PFSK-1 (cell line): Measurements from ENCODE around the gene LILRB3.

Experiments
- FOXP2 ChIP-seq: optimal IDR thresholded peaks from 2 replicates; pipeline ENCODE3; 2011; ENCODE audit warnings: borderline replicate concordance, control low read depth, inconsistent platforms; ENCODE audit not compliant: insufficient read depth; ENCODE audit errors: extremely low read length, extremely low read depth
- POLR2AphosphoS5 ChIP-seq: IDR thresholded peaks from 2 replicates; pipeline ENCODE4 v1.6.1; 2012; ENCODE audit warnings: low read depth, mild to moderate bottlenecking, control low read depth, low read length, moderate library complexity
- SIN3A ChIP-seq: IDR thresholded peaks from 2 replicates; pipeline ENCODE4 v1.6.1; 2012; ENCODE audit warnings: mild to moderate bottlenecking, low read length, moderate library complexity, borderline replicate concordance; ENCODE audit not compliant: insufficient read depth
- TAF1 ChIP-seq: IDR thresholded peaks from 2 replicates; pipeline ENCODE4 v1.6.1; 2012; ENCODE audit warnings: low read length, control low read depth, borderline replicate concordance; ENCODE audit not compliant: insufficient read depth
- TF ChIP-seq, protein P1 (sequence below), 2 experiments: IDR thresholded peaks; 2 replicates each; pipeline versions ENCODE4 v1.6.1 to v1.8.0; 2011 to 2012; ENCODE audit warnings: low read depth in 2 of 2, low read length in 2 of 2, control low read depth in 1 of 2, inconsistent platforms in 1 of 2, mild to moderate bottlenecking in 1 of 2, moderate library complexity in 1 of 2; ENCODE audit not compliant: insufficient read depth in 1 of 2

The LILRB3 gene

DNA sequence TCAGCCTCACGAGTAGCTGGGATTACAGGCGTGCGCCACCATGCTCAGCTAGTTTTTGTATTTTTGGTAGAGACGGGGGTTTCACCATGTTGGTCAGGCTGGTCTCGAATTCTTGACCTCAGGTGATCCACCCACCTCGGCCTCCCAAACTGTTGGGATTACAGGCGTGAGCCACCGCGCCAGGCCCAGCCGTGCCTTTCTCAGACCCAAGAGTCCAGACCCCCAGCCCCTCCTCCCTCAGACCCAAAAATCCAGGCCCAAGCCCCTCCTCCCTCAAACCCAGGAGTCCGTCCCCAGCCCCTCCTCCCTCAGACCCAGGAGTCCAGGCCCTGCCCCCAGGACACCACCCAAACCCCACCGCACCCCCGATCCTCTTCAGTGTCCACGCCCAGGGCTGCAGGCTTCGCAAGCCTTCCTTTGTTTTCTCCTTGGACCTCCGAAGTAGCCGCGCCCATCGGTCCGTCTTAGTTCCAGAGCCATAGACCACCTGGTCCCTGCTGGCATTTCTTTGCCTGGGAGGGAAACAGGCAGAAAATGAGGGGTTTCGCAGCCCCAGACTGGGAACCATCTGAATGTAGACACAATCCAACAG is 53.6 kb downstream of the LILRB3 start:
- no peak for TF ChIP-seq SIN3A
- TF ChIP-seq FOXP2: no peak
- TF ChIP-seq POLR2AphosphoS5: no peak
- TF ChIP-seq, protein P1, sequence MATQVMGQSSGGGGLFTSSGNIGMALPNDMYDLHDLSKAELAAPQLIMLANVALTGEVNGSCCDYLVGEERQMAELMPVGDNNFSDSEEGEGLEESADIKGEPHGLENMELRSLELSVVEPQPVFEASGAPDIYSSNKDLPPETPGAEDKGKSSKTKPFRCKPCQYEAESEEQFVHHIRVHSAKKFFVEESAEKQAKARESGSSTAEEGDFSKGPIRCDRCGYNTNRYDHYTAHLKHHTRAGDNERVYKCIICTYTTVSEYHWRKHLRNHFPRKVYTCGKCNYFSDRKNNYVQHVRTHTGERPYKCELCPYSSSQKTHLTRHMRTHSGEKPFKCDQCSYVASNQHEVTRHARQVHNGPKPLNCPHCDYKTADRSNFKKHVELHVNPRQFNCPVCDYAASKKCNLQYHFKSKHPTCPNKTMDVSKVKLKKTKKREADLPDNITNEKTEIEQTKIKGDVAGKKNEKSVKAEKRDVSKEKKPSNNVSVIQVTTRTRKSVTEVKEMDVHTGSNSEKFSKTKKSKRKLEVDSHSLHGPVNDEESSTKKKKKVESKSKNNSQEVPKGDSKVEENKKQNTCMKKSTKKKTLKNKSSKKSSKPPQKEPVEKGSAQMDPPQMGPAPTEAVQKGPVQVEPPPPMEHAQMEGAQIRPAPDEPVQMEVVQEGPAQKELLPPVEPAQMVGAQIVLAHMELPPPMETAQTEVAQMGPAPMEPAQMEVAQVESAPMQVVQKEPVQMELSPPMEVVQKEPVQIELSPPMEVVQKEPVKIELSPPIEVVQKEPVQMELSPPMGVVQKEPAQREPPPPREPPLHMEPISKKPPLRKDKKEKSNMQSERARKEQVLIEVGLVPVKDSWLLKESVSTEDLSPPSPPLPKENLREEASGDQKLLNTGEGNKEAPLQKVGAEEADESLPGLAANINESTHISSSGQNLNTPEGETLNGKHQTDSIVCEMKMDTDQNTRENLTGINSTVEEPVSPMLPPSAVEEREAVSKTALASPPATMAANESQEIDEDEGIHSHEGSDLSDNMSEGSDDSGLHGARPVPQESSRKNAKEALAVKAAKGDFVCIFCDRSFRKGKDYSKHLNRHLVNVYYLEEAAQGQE (IDR thresholded peaks at IDR 0.05; ENCODE audit: insufficient read depth in 1 of 2, low read depth in 2 of 2, low read length in 2 of 2): no peak
- TF ChIP-seq TAF1: no peak

GRCh38 chr19:54168174-54168917 is 54.5 kb downstream of the LILRB3 start:
- TF ChIP-seq FOXP2 (peak; percentile 61), TAF1 (no peak)
